Activated T-cell treated with anti-CD3 and anti-CD28 coated beads, Interleukin-2, amount 50 U/mL, for 72 hours (primary cell): ENCODE results near the gene ANKRD33B. TPM values are rescaled to one million over a fixed set of nuclear protein-coding genes. Genes with fewer than 3 reads are reported as not detected.

ENCODE experiments used
- ATAC-seq, 2 donors: fragments of 150-1000 bp; cut with Tn5 transposase; replicated peaks in 1 of 2; 2 replicates each; pipeline ENCODE4 v1.10.0; 2021; ENCODE audit warnings: moderate library complexity in 2 of 2, mild to moderate bottlenecking in 1 of 2
- DNase-seq, 2 donors: peaks; one replicate each; pipeline ENCODE4 v3.0.0; 2021 to 2022; ENCODE audit warnings: mixed read lengths in 1 of 2
- H3K27ac Mint-ChIP-seq: one replicate; pipeline ENCODE4 v1.8.0; 2022; ENCODE audit warnings: mild to moderate bottlenecking, moderate library complexity, mixed read lengths
- H3K27me3 Mint-ChIP-seq: one replicate; pipeline ENCODE4 v1.8.0; 2022; ENCODE audit warnings: low read depth, mixed read lengths
- H3K36me3 Mint-ChIP-seq, 2 donors: one replicate each; pipeline ENCODE4 v1.8.0; 2022; ENCODE audit warnings: mixed read lengths in 2 of 2, mild to moderate bottlenecking in 1 of 2; ENCODE audit not compliant: insufficient read depth in 2 of 2
- H3K4me1 Mint-ChIP-seq: one replicate; pipeline ENCODE4 v1.8.0; 2022; ENCODE audit warnings: low read depth, mixed read lengths
- H3K4me3 Mint-ChIP-seq, 2 donors: one replicate each; pipeline ENCODE4 v1.8.0; 2022; ENCODE audit warnings: mild to moderate bottlenecking in 2 of 2, mixed read lengths in 2 of 2, moderate library complexity in 2 of 2
- H3K9me3 Mint-ChIP-seq, 2 donors: one replicate each; pipeline ENCODE4 v1.8.0; 2022; ENCODE audit warnings: mixed read lengths in 2 of 2
- total RNA-seq, 2 donors: library from RNA; stranded (reverse); gene quantifications; one replicate each; pipeline ENCODE4 v1.2.3, GENCODE V29; 2022

ANKRD33B gene
- total RNA-seq, 2 donors from 2014 or later = 6.2 to 12.0 TPM

GRCh38 chr5:10556289-10556807, 7.5 kb upstream of the ANKRD33B start:
- no peak for ATAC-seq
- H3K9me3 Mint-ChIP-seq = no peaks in the 10 kb centered on the region
- peaks cover 6% of the 10 kb centered on the region for H3K4me1 Mint-ChIP-seq
- H3K27me3 Mint-ChIP-seq = peaks cover 39% of the 10 kb centered on the region
- H3K4me3 Mint-ChIP-seq = no peak overlapping the region
- no peak for DNase-seq
- no peak overlapping the region for H3K27ac Mint-ChIP-seq
- no peaks in the 10 kb centered on the region for H3K36me3 Mint-ChIP-seq

- no peak for DNase-seq
- no peaks in the 10 kb centered on the region for H3K36me3 Mint-ChIP-seq
- H3K9me3 Mint-ChIP-seq = no peaks in the 10 kb centered on the region
- H3K4me1 Mint-ChIP-seq = peaks cover 6% of the 10 kb centered on the region
- no peak for ATAC-seq
- H3K27me3 Mint-ChIP-seq = peaks cover 39% of the 10 kb centered on the region
- H3K4me3 Mint-ChIP-seq = no peak overlapping the region
- H3K27ac Mint-ChIP-seq = no peak overlapping the region
These were observed 6.8 kb upstream of the ANKRD33B start for GRCh38 chr5:10556893-10557746.

DNA sequence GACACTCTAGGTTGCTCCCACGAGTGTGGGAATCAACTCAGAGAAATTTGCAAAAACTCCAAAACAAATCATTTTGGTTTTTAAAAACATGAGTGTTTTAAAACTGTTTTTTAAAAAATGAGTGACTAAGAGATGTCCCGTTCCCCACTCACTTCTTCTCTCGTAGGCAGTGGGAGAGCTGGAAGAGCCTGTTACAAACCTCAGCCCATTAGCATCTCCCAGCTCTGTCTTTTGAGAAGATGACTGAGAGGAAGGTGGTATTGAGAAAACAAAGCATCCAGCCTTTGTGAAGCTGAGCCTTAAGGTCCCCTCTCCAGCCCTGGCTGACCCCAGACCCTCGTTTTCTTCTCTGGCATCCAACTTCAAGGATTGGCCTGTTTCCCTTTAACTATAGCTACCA, 4.7 kb upstream of the ANKRD33B start:
- H3K4me3 Mint-ChIP-seq = no peak overlapping the region
- no peaks in the 10 kb centered on the region for H3K9me3 Mint-ChIP-seq
- ATAC-seq (no peak), DNase-seq (no peak)
- no peaks in the 10 kb centered on the region for H3K36me3 Mint-ChIP-seq
- peaks cover 37% of the 10 kb centered on the region for H3K27me3 Mint-ChIP-seq
- H3K4me1 Mint-ChIP-seq = no peaks in the 10 kb centered on the region
- H3K27ac Mint-ChIP-seq = no peak overlapping the region

- no peaks in the 10 kb centered on the region for H3K9me3 Mint-ChIP-seq
- DNase-seq (no peak), ATAC-seq (no peak)
- peaks cover 32% of the 10 kb centered on the region for H3K27me3 Mint-ChIP-seq
- no peaks in the 10 kb centered on the region for H3K4me1 Mint-ChIP-seq
- peaks cover 0 to 1% of the 10 kb centered on the region in 2 donors for H3K36me3 Mint-ChIP-seq
- H3K27ac Mint-ChIP-seq = no peak overlapping the region
- H3K4me3 Mint-ChIP-seq = no peak overlapping the region
These were observed 4.0 kb upstream of the ANKRD33B start for GRCh38 chr5:10559871-10560270.

- Mint-ChIP-seq H3K36me3 (peaks cover 0 to 3% of the 10 kb centered on the region in 2 donors), H3K4me3 (peak overlapping the region; percentile 59 to 67), H3K4me1 (peaks cover 21% of the 10 kb centered on the region), H3K27me3 (peaks cover 18% of the 10 kb centered on the region), H3K9me3 (no peaks in the 10 kb centered on the region), H3K27ac (no peak overlapping the region)
- no peak for ATAC-seq
- DNase-seq = no peak
These were observed 1.4 kb upstream of the ANKRD33B start for GRCh38 chr5:10562201-10563109.

GRCh38 chr5:10563110-10563944, 543 bp upstream of the ANKRD33B start:
- no peak overlapping the region for H3K27ac Mint-ChIP-seq
- H3K36me3 Mint-ChIP-seq = peaks cover 0 to 3% of the 10 kb centered on the region in 2 donors
- H3K27me3 Mint-ChIP-seq = peaks cover 18% of the 10 kb centered on the region
- ATAC-seq (peak; percentile 62 to 64), DNase-seq (peak; percentile 68 to 73)
- peak overlapping the region; percentile 59 to 60 for H3K4me3 Mint-ChIP-seq
- H3K9me3 Mint-ChIP-seq = no peaks in the 10 kb centered on the region
- peaks cover 22% of the 10 kb centered on the region for H3K4me1 Mint-ChIP-seq

- peak in 1 of 2 donors; percentile 4 for ATAC-seq
- DNase-seq = peak in 1 of 2 donors; percentile 41
- no peak overlapping the region for H3K27ac Mint-ChIP-seq
These were observed 1.2 kb downstream of the ANKRD33B start for GRCh38 chr5:10564838-10565784.

GRCh38 chr5:10565785-10566542, 2.1 kb downstream of the ANKRD33B start:
- peaks cover 8% of the 10 kb centered on the region for H3K27me3 Mint-ChIP-seq
- peak overlapping the region; percentile 93 to 95 for H3K4me3 Mint-ChIP-seq
- DNase-seq = no peak
- H3K27ac Mint-ChIP-seq = no peak overlapping the region
- ATAC-seq = no peak
- H3K36me3 Mint-ChIP-seq = peaks cover 0 to 3% of the 10 kb centered on the region in 2 donors
- peaks cover 22% of the 10 kb centered on the region for H3K4me1 Mint-ChIP-seq
- no peaks in the 10 kb centered on the region for H3K9me3 Mint-ChIP-seq

More at GRCh38 chr5:10564838-10565784, 1.2 kb downstream of the ANKRD33B start:
- H3K4me1 Mint-ChIP-seq = peaks cover 22% of the 10 kb centered on the region
- H3K4me3 Mint-ChIP-seq = peak overlapping the region; percentile 93 to 95
- H3K36me3 Mint-ChIP-seq = peaks cover 0 to 3% of the 10 kb centered on the region in 2 donors
- no peaks in the 10 kb centered on the region for H3K9me3 Mint-ChIP-seq
- H3K27me3 Mint-ChIP-seq = peaks cover 10% of the 10 kb centered on the region

- no peak for DNase-seq
- Mint-ChIP-seq H3K4me1 (peaks cover 22% of the 10 kb centered on the region), H3K27me3 (peaks cover 8% of the 10 kb centered on the region), H3K4me3 (peak overlapping the region; percentile 65 to 93), H3K27ac (peak overlapping the region; percentile 9), H3K9me3 (no peaks in the 10 kb centered on the region), H3K36me3 (peaks cover 0 to 3% of the 10 kb centered on the region in 2 donors)
- no peak for ATAC-seq
These were observed 2.7 kb downstream of the ANKRD33B start for GRCh38 chr5:10566543-10567068.

DNA sequence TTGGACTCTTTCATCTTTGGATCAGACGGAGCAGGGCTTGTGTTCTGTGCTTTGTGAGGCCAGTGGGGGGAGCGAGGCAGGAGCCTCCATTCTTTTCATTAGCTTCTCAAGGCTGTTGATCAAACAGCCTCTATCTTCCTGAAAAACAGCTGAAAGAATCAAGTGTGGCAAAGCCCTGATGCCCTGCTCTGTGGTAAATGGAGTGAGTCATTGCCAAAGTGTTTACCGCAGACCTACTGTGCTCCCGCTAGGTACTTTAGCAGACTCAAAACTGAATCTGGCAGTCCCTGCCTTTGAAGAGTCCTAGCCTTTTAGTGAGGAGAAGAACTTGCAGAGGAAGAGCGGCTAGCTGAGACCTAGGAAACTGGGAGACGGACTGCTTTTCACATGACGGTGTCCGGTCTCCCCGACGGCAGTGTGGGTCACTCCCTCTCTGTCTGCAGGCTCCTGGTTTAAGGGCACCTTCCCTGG, 3.3 kb downstream of the ANKRD33B start:
- DNase-seq (no peak), ATAC-seq (no peak)

More for the DNA sequence above, 3.3 kb downstream of the ANKRD33B start:
- H3K9me3 Mint-ChIP-seq = no peaks in the 10 kb centered on the region
- peak overlapping the region; percentile 9 for H3K27ac Mint-ChIP-seq
- peaks cover 8% of the 10 kb centered on the region for H3K27me3 Mint-ChIP-seq
- H3K36me3 Mint-ChIP-seq = peaks cover 0 to 3% of the 10 kb centered on the region in 2 donors
- peaks cover 22% of the 10 kb centered on the region for H3K4me1 Mint-ChIP-seq
- peak overlapping the region; percentile 65 to 79 for H3K4me3 Mint-ChIP-seq
